HG03196 (cell line): ENCODE data around the gene MRPL53.
"Not testable (repeated sequence)": the region's sequence is repeated elsewhere in the genome, so short reads cannot be mapped to it uniquely, and the experiment has no call there.

Experiments used
- ATAC-seq: cut with Tn5 transposase; IDR thresholded peaks from one replicate; pipeline ENCODE4 v1.9.1; 2021; ENCODE audit not compliant: unreplicated experiment

Gene MRPL53

DNA sequence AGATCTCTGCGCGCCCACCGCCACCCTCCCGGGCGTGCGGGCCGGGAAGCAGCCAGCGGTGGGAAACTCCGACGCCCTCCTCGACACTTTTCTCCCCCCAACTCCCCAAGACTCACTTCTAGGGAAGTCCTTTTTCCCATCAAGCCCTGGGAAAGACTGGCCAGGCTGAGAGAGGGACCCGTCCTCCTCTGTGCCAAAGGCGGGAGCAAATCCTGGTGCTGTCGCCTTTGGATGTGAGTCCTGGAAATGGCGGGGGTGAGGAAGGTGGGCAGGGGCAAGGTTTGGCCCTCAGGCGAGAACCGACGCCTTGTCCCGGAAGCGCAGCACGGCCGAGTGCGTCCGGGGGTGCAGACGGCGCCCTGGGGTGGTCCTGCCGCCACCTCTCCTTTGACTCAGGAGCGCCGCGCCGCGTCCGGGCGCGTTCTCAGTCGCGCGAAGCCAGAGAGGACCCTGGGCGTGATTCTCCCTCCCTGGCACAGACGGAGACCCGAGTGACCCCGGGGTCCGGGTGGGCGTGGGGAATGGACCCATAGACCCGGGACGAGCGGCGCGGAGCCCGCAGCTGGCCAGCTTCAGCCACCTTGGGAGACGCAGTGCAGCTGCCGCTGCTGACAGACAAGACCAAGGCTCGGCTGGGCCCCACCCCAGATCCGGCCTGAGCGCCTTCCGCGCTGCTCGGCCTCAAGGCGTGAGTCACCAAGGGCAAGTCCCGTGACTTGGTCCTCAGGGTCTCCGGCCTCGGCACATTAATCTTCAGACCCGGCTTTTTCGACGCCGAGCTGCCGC, 30.4 kb upstream of the MRPL53 start:
- ATAC-seq: peak; percentile 33

GRCh38 chr2:74502147-74502719, 29.8 kb upstream of the MRPL53 start:
- no peak for ATAC-seq

DNA sequence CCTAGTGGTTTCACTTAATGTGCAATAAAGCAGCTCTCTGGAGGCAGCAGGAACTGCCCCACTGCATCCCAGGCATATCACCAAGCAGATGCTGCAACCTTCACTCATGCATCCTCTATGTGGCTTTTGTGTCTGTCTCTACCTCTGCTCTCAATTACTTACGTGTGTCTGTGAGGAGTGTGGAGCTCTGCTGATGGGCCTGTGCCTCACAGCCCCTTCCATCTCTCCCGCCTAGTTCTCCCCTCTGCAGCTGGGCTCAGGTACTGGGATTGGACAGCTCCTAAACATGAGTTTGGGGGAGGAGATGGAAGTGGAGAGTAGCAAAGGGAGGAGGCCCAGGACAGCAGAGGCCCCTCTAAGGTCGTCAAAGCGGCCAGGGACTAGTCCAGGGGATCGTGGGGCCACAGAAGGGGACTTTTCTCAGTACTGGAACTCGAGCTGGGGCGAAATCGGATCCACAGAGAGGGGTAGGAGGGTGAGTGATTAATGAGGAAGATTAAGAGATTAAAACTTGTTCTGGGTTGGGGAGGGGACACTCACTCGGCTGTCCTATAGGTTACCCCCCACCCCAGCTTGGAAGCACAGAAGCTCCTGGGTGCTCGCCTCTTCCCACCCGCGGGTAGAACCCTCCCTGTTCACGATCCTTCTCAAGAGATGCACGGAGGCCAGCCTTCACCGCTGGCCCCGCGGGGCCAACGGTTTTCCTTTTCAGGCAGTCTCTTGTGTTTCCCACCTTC, 29.0 kb upstream of the MRPL53 start:
- no peak for ATAC-seq

DNA sequence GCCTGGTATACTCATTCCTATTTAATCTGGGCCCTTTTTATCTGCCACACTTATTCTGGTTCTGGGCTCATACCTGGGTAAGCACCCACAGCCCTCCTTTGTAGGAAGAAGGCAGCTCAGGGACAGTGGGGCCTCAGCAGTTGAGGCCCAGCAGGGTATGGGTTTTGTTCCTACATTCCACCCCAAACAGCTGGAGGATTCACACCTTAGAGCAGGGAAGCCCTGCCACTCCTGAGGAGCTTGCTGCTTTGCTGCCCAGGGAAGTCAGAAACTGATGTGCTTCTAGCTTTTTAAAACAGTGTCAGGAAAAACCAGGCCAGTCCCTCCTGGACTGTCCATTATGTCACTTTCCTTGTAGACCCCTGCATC, 28.1 kb upstream of the MRPL53 start:
- ATAC-seq: no peak

GRCh38 chr2:74499940-74500577, 27.6 kb upstream of the MRPL53 start:
- ATAC-seq: no peak

DNA sequence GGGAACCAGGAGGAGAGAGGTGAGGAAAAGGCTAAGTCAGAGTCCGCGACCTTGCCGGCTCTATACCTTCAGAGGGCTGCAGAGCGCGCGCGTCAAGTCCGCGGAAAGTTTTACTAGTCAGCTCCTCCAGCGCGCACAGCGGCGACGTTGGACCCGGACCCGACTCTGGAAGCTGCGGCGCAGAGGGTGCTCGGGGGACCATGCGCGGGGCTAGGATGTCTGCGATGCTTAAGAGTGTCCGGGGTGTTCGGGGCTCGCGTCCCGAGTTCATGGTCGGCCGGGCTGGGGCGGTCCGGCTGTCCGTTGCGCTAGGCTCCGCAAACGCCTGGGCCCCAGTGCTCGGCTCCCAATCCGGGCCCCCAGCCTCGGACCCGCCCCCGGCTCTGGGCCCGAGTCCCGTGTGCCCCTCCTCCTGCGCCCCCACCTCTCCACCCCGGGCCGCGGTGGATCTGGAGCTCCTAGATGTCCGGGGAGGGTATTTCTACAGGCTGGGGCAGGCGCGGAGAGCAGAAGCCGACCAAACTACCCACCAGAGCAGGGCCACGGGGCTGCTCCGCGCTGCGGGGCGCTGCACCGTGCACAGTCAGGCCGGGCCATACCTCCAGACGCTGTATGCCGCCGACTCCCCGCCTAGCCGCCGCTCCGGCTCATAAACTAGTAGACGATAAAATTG, 26.9 kb upstream of the MRPL53 start, which contains the start of gene LBX2:
LBX2 (minus strand) TSS at position 337 of the 673 bp plus-strand sequence; CDS start at position 271, 66 bp downstream.
- no peak for ATAC-seq

- ATAC-seq: no peak
These were observed 26.2 kb upstream of the MRPL53 start for GRCh38 chr2:74498500-74499266.

DNA sequence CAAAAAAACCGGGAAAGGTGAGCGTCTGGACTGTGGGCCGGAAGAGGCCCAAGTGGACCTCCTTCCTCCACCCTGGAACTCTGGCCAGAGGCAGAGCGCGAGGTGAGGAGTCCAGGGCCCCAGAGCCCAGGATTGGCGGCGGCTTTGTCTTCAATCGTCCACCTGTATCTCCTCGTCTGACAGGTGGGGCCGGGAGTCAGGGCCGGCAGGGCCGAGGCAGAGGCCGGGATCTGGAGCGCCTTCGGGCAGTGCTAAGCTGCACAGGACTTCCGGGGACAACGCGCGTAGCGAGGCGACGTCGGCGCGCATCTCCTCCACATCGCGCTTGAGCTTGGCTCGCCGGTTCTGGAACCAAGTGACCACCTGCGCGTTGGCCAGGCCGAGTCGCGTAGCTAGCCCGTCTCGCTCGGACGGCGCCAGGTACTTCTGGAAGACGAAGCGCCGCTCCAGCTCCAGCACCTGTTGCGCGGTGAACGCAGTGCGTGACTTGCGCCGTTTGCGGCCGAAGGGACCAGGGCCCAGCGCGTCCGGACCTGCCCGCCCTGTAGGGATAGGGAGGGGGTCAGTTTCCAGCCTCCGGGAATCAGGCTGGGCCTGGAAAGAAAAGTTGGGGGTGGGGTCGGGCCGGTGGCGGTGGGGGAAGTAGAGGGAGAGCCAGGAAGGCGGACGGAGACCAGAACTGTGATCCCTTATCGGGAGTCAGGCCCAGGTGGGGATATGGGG, 25.5 kb upstream of the MRPL53 start:
- ATAC-seq: no peak

DNA sequence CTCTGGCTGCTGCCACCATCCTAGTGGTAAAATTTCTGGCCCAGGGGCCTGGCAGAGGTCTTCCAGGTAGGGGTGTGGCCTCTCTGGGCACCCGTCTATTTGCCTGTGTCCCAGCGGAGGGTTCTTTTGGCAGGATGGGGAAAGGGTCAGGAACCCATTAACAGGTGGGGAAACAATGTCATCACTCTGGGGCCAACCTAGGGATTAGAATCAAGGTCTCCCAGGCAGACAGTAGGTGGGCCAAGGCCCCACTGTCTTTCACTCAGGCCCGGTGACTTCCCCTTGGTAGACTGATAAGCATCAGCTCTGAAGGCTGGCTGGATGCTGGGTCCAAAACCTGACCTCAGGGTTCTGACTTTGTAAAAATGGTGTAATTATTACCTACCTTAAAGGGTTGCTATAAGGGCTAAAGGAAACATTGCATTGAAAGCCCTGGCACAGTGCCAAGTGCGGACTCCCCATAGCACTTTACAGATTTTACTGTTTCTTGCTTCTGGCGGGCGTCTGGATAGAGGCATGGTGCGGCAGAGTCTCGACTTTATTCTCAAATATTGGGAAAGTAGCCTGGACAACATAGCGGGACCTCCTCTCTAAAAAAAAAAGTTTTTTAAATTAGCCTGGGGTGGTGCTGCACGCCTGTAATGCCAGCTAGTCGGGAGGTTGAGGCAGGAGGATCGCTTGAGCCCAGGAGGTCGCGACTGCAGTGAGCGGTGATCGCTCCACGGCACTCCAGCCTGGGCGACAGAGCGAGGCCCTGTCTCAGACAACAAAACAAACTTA, 24.7 kb upstream of the MRPL53 start:
- ATAC-seq: no peak

DNA sequence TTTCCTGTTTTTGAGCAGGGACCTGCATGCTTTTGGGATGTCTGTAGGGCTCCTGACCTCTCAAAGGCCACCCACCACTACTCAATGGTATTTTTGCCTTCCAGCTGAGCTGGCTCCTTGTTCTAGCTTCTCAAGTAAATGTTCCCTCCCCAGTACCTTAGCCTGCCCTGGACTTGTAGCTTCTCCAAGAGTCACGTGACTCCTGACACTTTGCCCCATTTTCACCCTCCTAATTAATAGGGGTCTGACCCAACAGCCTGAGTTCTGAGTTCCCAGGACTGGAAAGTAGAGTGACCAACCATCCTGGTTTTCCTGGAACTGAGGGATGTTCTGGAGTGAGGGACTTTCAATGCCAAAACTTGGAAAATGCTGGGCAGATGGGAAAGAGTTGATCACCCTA, 23.0 kb upstream of the MRPL53 start:
- no peak for ATAC-seq

- ATAC-seq: no peak
These were observed 21.1 kb upstream of the MRPL53 start for GRCh38 chr2:74493546-74493945.

- no peak for ATAC-seq
These were observed 19.4 kb upstream of the MRPL53 start for GRCh38 chr2:74491648-74492544.

DNA sequence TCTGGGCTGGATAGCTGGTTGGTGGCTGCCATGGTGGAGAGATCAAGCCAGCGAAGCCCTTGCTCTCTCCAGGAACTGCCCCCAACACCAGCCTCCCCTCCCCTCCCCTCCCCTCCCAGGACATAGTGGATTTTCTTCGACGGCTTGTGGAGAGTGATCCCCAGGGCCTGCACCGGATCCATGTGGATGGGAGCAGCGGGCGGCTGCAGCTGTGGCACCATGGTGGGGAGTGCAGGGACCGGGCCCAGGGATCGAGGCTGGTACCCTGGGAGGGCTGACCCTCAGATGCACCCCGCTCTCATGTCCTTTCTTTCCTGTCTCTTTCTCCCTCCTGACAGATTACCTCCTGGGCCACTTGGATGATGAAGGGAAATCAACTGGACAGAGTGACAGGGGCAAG, 17.4 kb upstream of the MRPL53 start:
- ATAC-seq: no peak

GRCh38 chr2:74488643-74489481, 16.4 kb upstream of the MRPL53 start:
- no peak for ATAC-seq

DNA sequence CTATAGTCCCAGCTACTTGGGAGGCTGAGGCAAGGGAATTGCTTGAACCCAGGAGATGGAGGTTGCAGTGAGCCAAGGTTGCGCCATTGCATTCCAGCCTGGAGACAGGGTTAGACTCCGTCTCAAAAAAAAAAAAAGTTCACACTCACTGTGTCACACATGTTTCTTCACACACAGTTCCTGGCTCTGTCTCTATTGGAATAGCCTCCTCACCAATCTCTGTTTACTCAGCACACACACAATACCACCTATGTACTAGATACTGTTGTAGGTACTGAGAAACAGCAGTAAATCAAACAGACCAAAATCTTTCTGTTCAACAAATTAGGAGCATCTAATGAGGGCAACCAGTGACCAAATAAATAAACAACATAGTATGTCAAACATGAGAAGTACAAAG, 13.7 kb upstream of the MRPL53 start:
- ATAC-seq: no peak

DNA sequence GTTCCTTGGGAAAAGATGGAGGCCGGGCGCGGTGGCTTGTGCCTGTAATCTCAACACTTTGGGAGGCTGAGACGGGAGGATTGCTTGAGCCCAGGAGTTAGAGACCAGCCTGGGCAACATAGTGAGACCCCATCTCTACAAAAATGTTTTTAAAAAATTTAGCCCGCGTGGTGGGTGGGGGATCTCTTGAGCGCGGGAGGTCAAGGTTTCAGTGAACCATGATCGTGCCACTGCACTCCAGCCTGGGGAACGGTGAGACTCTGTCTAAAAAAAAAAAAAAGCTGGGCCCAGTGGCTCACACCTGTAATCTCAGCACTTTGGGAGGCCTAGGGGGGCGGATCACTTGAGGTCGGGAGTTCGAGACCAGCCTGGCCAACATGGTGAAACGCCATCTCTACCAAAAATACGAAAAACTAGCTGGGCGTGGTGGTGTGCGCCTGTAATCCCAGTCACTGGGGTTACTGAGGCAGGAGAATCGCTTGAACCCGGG, 11.2 kb upstream of the MRPL53 start:
- ATAC-seq: not testable (repeated sequence)
